ENCODE results near the gene PACRG. TPM values are rescaled to one million over a fixed set of nuclear protein-coding genes. Genes with fewer than 3 reads are reported as not detected.
A peak's percentile ranks its signal among the peaks of the same experiment; 100 is the strongest.
"Not testable (repeated sequence)": the region's sequence is repeated elsewhere in the genome, so short reads cannot be mapped to it uniquely, and the experiment has no call there.

Gene PACRG
- total RNA-seq, 1 donor from 2014 or later, result 2.9 TPM

DNA sequence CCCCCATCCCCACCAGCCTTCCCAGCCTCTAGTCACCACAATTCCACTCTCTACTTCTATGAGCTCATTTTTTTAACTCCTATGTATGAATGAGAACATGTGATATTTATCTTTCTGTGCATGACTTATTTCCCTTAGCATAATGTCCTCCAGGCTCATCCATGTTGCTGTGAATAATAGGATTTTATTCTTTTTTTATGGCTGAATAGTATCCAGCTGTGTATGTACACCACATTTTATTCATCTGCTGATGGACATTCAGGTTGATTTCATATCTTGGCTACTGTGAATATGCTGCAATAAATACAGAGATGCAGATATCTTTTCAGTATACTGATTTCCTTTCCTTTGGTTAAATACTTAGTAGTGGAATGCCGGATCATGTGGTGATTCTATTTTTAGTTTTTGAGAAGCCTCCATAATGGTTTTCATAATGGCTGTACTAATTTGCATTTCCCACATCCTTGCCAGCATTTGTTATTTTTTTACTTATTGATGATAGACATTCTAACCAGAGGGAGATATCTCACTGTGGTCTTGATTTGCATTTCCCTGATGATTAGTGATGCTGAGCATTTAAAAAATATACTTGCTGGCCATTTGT, 194.9 kb downstream of the PACRG start:
- DNase-seq (ENCODE audit: low read depth), result no peak

DNA sequence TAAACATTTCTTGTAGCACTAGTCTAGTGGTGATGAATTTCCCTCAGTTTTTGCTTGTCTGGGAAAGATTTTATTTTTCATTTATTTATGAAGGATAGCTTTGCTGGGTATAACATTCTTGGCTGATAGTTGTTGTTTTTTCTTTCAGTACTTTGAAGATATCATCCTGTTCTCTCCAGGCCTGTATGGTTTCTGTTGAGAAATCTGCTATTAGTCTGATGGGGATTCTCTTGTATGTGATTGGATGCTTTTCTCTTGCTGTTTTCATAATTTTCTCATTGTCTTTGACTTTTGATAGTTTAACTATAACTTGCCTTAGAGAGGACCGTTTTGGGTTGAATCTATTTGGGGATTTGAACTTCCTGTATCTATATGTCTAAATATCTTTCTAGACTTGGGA, 207.1 kb downstream of the PACRG start:
- DNase-seq (ENCODE audit: low read depth), result no peak

DNA sequence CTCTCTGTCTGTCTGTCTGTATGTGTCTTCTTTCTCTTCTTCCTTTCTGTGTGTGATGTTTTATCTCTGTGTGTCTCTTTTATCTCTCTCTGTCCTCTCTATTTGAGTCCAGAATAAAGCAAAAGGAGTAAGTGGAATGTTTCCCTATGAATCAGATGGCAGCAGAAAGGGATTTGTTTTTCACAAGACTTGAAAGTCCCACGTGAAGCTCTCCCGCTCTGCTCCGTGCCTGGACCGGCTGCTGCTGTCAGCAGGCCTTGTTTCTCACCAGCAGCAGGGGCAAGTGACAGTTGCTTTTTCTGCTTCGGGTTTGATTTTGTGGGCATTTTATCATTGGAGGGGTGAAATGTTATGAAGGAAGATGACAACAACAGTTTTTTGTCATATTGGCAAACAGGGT, 212.7 kb downstream of the PACRG start:
- no peak for DNase-seq (ENCODE audit: low read depth)

DNA sequence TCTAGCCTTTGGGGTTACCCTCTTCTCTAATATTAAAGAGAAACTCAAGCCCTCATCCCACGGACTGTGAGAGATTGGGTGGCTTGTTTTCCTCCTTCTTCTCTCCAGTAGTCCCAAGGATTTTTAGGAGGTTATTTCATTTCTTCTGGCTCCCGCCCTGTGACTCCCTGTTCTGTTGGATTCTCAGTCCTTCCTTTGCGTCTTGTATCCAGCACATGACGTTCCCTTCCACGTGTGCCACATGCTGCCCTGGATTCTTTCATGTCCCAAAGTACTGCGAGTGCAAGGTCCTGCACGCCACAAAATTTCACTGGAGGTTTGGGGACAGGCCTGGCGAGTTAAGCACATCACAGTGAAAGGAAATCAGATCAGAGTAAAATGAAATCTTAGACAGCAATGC, 213.4 kb downstream of the PACRG start:
- no peak for DNase-seq (ENCODE audit: low read depth)

DNA sequence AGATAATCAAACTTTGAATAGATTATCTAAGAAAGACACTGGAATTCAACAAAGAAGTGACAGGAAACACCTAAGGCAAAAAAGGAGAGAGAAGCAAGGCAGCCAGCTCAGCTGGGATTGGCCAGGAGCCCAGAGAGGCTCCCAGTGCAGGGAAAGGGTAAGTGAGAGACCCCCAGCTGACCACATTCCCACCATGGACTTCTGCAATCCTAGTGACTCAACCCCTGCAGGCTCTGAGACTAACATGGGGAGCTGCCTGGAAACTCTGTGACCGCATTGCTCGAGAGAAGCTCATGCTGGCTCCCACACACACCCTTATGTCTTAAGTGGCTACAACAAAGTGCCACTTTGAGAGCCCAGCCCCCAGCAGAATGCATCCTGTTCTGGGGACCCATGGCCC, 215.1 kb downstream of the PACRG start:
- DNase-seq (ENCODE audit: low read depth), result peak; percentile 9

DNA sequence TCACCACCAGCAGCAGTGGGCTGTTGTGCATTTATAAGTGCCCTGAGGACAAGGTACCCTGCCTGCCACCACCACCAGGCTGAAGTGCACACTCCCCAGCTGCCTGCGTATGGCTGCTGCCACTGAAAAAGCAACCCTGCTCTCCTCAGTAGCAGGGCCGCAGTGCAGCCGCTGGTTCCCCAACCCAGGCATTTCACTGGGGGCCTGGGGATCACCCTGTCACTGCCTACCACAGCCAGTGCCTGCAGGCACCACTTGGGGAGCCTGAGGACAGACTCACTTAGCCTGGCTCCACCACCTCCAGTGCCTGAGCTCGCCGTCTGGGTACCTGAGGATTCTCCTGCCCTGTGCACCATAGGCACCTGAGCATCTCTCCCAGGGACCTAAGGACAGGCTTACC, 215.6 kb downstream of the PACRG start:
- no peak for DNase-seq (ENCODE audit: low read depth)

DNA sequence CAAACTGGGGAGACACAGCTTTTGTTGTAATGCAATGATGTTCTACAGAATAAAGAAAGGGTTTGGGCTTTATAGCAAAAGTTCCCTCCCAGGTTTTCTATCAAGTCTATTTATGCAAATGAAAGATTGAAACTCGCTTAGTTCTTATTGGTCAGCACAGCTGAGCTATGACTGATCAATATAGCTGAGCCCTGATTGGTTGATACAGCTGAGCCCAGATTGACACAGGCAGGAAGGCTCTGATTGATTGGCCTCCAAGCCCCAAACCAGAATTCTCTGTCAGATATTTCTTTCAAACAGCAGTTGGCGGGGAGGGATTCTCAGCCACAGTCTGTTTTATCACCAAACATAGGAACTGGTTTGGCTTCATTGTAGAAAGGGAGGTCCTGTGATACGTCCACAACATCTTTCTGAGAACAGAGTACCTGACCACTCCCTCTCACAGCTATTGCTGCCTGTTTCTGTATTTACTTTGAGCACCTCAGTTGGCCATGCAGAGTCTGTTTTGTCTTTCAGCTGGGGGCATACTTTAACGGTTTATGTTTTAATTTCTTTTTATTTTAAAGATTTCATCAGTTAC, 223.5 kb downstream of the PACRG start:
- no peak for DNase-seq (ENCODE audit: low read depth)

DNA sequence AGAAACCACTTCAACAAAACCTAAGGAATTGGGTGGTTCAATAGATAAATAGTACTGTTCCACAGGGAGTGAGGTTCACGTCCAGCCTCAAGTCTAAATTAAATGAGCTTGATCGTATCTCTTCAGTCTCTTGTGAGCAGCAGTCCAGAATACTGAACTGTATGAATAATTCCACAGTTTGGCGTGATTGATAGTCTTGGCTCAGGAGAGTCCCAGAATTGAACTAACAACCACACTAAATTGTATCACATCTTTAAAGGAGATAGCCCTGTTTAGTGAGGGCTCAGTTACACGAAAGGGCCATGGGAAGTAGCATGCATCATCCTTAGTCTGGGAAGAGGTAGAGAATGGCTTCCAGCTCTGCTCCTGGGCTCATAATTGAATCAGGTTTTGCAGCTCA, 224.6 kb downstream of the PACRG start:
- DNase-seq (ENCODE audit: low read depth), result no peak

DNA sequence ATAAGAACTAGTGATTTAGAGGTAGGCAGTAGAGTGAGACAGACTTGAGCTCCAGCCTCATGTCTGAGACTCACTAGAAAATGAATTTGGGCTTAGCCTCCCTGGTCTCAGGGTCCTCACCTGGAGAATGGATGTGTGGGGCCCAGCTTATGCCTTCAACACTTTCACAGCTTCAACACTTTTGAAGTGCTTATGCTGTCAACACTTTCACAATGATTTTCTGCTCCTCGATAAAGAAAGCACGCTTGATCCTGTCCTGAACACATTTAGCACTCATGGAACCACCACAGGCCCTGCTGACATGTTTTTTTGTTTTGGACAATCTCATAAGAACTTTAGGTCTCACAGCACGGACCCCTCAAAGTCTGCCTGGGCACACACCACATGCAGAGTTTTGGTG, 229.3 kb downstream of the PACRG start:
- no peak for DNase-seq (ENCODE audit: low read depth)

DNA sequence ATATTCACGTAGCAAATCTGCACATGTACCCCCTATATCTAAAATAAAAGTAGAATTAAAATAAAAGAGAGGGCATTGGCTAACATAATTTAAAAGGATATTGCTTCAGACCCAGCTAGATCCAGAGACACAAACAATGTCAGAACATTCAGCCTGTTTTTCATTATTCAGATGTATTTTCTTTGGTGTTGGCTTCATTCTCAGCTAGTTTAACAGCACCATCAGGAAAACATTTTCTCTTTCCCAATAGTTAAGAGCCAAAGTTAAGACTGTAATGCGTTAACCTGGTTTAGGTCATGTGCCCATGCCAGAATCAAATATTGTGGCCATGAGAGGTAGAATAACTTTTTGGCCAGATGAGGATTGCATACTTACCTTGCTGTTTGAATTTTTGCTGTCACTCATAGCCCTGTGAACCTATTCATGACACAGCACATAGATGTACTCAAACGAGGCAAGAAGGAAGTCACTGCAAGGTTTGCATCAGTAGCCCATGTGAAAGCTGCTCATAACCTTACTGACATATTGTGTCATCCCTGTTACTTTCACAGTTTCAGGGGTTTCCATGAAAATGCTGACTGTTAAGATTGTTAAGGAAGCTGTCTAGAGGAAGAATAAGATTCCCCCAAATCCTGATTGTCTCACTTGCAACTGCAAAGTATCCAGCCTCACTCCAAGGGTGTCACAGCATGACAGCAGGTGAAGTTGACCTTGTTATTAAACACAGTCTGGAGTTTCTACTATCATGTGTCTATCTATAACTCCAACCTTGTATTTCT, 233.1 kb downstream of the PACRG start:
- no peak for DNase-seq (ENCODE audit: low read depth)

DNA sequence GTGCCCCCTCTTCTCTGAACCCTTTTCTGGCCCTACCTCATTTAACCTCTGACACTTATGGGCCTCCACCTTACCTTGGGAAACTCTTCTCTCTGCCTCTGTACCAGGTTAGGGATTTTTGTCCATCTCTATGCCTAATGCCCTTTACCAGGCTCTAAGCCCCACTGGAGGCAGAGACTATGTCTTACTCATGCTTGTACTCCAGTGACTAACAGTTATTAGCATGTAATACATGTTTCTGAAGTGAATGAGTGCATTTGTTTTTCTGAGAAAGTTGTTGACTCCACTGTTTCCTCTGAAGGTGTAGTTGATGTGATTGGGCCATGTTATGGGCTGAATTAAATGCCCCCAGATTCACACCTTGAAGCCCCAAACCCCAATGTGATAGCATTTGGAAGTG, 234.3 kb downstream of the PACRG start:
- no peak for DNase-seq (ENCODE audit: low read depth)

DNA sequence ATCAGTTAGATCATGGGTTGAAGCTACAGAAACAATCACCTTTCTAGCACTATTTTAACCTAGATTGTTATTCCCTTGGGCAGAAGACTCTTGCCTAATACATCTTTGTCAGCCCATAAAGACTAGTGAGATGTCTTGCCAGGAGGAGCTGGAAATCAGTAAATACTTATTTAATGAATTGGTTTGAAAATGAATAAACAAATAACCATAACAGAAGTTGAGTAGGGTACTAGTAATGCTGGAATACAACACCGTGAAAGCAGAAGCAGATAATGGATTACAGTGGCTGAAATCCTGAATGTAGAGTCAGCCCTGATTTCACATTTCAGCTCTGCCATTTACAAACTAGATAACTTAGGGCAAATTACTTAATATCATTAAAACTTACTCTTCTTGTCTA, 236.1 kb downstream of the PACRG start:
- DNase-seq (ENCODE audit: low read depth), result no peak

DNA sequence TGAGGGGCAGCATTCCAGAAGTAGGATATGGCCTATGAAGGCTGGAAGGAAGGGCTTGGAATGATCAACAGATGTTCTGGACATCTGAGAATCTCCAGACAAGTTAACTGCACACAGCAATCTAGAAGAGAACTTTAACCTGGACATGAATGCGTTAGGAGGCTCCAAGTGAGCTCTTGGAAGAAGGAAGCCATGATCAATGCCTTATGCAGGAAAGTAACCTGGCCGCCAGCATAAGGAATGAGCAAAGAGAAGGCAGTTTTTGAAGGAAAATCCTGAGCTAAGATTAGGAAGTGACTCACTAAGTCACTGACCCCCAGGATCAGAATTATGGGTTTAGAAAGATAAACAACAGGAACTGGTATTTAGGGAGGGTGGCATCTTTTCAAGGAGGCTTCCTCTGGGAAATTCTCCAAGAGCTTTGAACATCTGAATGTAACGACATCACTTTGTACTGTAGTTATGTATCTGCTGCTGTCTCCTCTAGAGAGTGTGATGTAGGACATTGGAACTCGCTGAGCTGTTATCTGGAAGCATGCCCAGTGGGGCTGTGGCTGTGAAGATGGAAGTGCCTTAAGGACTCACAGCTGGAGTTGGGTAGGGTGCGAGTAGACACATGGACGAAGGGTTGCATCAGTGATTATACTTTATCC, 236.8 kb downstream of the PACRG start:
- peak; percentile 93 for DNase-seq (ENCODE audit: low read depth)

DNA sequence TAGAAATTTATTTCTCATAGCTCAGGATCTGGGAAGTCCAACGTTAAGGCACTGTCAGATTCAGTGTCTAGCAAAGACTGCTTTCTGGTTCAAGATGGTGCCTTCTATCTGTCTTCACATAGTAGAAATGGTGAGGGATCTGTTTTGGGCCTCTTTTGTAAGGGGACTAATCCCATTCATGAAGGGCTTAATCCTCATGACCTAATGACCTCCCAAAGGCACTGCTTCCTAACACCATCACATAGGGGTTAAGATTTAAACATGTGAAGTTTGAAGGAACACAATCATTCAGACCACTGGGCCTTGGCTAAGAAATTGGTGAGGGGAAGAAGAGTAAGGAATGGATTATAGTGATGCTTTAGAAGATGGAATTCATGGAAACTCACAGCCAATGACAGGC, 237.6 kb downstream of the PACRG start:
- no peak for DNase-seq (ENCODE audit: low read depth)

DNA sequence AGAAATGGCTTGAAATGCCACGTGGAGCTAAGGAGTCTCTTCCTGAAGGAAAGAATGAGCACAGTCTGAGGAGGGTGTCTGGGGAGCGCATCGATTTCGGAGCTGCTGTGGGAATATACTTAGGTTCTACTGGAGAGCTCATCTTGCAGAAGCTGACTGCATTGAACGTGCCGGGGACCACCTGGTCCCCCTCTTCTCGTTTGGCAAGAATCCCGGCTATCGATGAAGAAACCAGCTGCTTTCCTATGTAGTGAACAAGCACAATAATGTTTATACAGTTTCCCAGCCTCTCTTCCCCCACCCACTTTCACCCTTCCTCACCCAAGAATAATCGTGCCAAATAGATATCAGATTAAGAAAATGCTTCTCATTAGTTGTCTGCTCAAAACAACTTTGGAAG, 242.5 kb downstream of the PACRG start:
- DNase-seq (ENCODE audit: low read depth), result no peak

DNA sequence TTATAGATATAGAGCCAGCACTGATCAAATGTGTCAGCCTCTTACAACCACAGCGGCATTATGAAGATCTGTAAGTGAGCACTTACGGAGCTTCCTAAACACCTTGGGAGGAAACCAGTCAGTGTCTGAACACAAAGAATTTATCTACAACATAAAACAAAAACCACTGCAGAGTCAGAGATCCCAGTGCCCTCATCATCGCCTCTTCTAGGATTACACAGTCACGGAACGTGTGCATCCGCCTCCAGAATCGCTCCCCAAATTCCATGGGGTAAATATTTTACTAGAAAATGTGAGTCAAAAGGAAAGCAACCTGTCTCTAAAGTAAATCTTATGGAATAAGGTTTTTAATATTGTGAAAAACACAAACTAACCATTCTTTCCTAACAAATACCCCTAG, 243.6 kb downstream of the PACRG start:
- no peak for DNase-seq (ENCODE audit: low read depth)

DNA sequence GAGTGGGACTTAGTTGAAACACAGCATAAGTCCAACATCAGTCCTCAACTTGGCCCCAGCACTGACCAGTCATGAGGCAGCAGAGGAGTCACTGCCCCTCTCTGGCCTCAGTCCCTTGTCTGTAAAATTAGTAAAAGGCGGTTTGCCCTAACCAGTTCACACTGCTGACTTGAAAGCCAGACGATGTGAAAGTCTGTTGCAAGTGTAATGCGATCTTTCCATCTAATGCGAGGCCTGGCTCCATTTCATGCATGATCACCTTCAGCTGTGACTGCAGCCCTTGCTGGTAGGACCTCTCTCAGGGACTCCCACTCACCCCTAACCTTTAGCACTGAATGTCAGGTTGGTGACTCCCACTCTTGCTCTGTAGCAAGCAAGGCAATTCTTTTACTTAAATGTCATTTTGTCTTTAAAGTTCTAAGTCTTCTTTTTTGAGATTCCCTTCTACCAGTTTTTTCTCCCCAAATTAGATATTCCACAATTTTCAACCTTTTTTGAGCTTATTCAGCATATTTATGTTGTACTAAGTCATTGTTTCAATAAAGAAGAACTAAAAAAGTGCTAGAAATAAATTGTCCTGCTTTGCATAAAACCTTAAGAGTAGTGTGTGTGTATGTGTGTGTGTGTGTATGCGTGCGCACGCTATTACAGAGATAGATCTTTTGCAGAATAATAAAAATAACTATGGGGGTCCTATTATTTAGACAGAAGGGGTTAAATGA, 245.5 kb downstream of the PACRG start:
- peak; percentile 11 for DNase-seq (ENCODE audit: low read depth)

DNA sequence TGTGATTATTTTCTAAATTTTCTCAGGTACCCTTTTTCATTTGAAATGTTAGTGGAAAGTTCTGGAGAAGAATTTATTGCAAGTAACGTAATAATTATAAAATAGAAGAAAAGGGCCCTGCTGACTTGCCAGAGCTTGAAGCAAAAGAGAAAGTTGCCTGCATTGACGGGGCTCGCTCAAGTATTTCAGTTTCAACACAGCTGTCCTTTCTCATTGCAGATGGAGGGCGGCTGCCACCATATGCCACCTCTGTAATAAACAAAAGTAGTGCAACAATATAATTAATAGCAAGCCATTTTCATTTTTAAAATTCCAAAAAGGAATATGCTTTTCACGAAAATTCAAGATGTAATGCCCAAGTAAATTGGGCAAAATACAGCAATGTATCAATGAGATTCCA, 246.2 kb downstream of the PACRG start:
- no peak for DNase-seq (ENCODE audit: low read depth)

DNA sequence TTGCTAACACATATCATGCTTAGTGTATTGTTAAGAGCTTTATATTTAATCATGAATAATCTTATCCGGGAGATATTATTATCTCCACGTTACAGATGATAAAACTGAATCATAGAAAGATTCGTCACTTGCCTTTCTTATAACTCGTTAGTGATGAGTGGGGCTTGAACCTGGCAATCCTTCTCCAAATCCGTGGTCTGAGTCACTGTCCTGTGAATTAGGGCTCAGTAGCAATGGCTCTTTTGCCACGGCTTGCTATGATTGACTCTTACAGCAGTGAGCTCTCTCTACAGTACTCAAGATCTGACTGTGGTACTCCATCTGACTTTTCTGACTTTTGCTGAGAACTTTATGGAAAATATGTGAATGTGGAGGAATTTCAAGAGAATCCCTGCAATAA, 246.9 kb downstream of the PACRG start:
- DNase-seq (ENCODE audit: low read depth), result no peak

DNA sequence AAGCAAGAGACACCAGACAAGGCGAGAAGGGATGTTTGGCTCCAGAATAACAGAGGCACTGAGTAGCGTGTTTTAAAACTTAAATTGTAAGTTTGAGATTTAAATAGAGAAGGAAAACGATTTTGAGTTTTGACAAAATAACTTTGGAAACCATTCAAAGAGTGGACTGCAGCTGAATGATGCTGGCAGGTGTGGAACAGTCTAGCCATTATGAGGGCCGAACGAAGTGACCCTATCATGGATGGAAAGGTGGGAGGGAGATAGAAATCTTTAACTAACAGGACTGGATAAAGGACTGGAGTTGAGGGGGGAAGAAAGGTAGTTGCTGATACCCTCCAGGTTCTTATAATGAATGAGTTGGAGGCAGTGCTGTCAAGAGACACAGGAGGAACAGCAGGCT, 248.4 kb downstream of the PACRG start:
- no peak for DNase-seq (ENCODE audit: low read depth)

DNA sequence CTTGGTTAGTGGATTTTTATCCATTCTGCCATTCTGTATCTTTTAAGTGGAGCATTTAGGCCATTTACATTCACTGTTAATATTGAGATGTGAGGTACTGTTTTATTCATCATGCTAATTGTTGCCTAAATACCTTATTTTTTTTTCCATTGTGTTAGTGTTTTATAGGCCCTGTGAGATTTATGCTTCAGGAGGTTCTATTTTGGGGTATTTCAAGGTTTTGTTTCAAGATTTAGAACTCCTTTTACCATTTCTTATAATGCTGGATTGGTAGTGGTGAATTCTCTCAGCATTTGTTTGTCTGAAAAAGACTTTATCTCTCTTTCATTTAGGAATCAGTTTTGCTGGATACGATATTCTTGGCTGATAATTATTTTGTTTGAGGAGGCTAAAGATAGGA, 255.5 kb downstream of the PACRG start:
- not testable (repeated sequence) for DNase-seq (ENCODE audit: low read depth)

DNA sequence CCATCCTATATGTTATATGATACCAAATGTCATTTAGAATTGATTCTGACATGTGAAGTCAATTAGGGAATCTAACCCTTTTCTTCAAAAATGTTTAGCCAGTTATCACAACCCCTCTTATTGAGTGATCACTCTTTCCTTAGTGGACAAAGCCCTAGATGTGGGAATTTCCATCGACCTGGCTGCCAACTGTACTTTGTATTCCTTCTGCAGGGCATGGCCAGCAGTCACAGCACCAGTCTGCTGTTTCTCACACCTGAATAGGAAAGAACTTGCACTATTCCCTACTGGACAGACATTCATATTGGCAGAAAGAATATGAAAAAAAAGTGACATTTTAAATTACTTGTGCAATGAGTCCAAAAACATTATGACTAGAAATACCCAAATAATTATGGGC, 271.0 kb downstream of the PACRG start:
- DNase-seq (ENCODE audit: low read depth), result no peak
